Thyroid gland (tissue), 4 donors: ENCODE results near the gene STK10. TPM values are rescaled to one million over a fixed set of nuclear protein-coding genes. Genes with fewer than 3 reads are reported as not detected.

Experiments used
- DNase-seq, 2 donors: peaks; one replicate each; pipeline ENCODE4 v3.0.0-alpha.2; 2019
- H3K27ac ChIP-seq, 3 donors: fragments of 200-600 bp; sonication (generic); 1 replicate in 2 of 3; 2 replicates in 1 of 3; pipeline ENCODE4 v1.5.1; 2016 to 2019; ENCODE audit warnings: mild to moderate bottlenecking in 1 of 3, moderate library complexity in 1 of 3
- H3K27me3 ChIP-seq: fragments of 200-600 bp; sonication (generic); one replicate; pipeline ENCODE4 v1.5.1; 2019
- H3K36me3 ChIP-seq, 2 donors: fragments of 200-600 bp; sonication (generic); one replicate each; pipeline ENCODE4 v1.5.1; 2016 to 2019
- H3K4me1 ChIP-seq, 2 donors: fragments of 200-600 bp; sonication (generic); one replicate each; pipeline ENCODE4 v1.5.1; 2017 to 2019
- H3K4me3 ChIP-seq, 3 donors: fragments of 200-600 bp; sonication (generic); replicated peaks in 1 of 3; 1 replicate in 2 of 3; 2 replicates in 1 of 3; pipeline ENCODE4 v1.5.1; 2016; ENCODE audit warnings: mild to moderate bottlenecking in 1 of 3
- H3K9me3 ChIP-seq: fragments of 200-600 bp; sonication (generic); one replicate; pipeline ENCODE4 v1.5.1; 2017
- CTCF ChIP-seq, 6 experiments: fragments of 200-600 bp in 3 of 6; fragments of 450-650 bp in 3 of 6; sonication (generic) in 3 of 6; IDR thresholded peaks; one replicate each; pipeline ENCODE4 v1.5.1; 2016 to 2019; ENCODE audit warnings: antibody characterized with exemption in 6 of 6, mild to moderate bottlenecking in 2 of 6, inconsistent platforms in 1 of 6, moderate library complexity in 1 of 6
- POLR2A ChIP-seq, 2 donors: fragments of 450-650 bp; IDR thresholded peaks; one replicate each; pipeline ENCODE4 v1.6.1; 2017; ENCODE audit warnings: antibody characterized with exemption in 2 of 2, mild to moderate bottlenecking in 2 of 2, moderate library complexity in 1 of 2
- whole genome bisulfite sequencing, 2 donors: methylation state at CpG; one replicate each; pipeline ENCODE4 v1.1.5; 2017; 5-methylcytosine and 5-hydroxymethylcytosine counted together
- intact Hi-C: fragments of 100-400 bp; cut with DNase I; formaldehyde crosslinking; loops from one replicate; pipeline ENCODE4 v1.15.1; 2023
- total RNA-seq, 4 donors: library from RNA; depleted of rRNA; stranded (reverse); fragments of >200 nt; gene quantifications; one replicate each; pipeline ENCODE4 v1.2.3, GENCODE V29; 2016

Gene STK10
- total RNA-seq, 4 donors from 2014 or later = 5.5 to 11.6 (median 8.6) TPM

- no peak overlapping the region for H3K4me3 ChIP-seq
- H3K9me3 ChIP-seq = no peaks in the 10 kb centered on the region
- no peak overlapping the region for H3K27ac ChIP-seq
- H3K4me1 ChIP-seq = peaks cover 0 to 7% of the 10 kb centered on the region in 2 donors
- no peak for DNase-seq
- no peak for TF ChIP-seq POLR2A (IDR thresholded peaks at IDR 0.05)
- TF ChIP-seq CTCF (IDR thresholded peaks at IDR 0.05) = no peak
- intact Hi-C loops = no loop called here
- no peaks in the 10 kb centered on the region for H3K36me3 ChIP-seq
- 85 to 87% methylated on average over 4 of the region's 4 CpGs for WGBS, 2 donors
- H3K27me3 ChIP-seq = no peaks in the 10 kb centered on the region
Observed at GRCh38 chr5:172183881-172184280, 4.1 kb downstream of the STK10 start.

GRCh38 chr5:172182291-172182690 is 5.7 kb downstream of the STK10 start:
- Histone ChIP-seq H3K27ac (no peak overlapping the region), H3K36me3 (no peaks in the 10 kb centered on the region), H3K9me3 (no peaks in the 10 kb centered on the region), H3K4me1 (peaks cover 0 to 7% of the 10 kb centered on the region in 2 donors), H3K4me3 (no peak overlapping the region), H3K27me3 (no peaks in the 10 kb centered on the region)
- TF ChIP-seq POLR2A (IDR thresholded peaks at IDR 0.05) (no peak), CTCF (IDR thresholded peaks at IDR 0.05) (no peak)
- intact Hi-C loops = no loop called here
- 92 to 98% methylated on average over 6 of the region's 6 CpGs for WGBS, 2 donors
- no peak for DNase-seq

GRCh38 chr5:172180936-172181335 is 7.1 kb downstream of the STK10 start:
- intact Hi-C loops = no loop called here
- Histone ChIP-seq H3K4me3 (no peak overlapping the region), H3K4me1 (no peaks in the 10 kb centered on the region), H3K9me3 (no peaks in the 10 kb centered on the region), H3K36me3 (no peaks in the 10 kb centered on the region), H3K27me3 (no peaks in the 10 kb centered on the region), H3K27ac (no peak overlapping the region)
- TF ChIP-seq POLR2A (IDR thresholded peaks at IDR 0.05) (no peak), CTCF (IDR thresholded peaks at IDR 0.05) (no peak)
- WGBS, 2 donors = 95 to 96% methylated on average over 9 of the region's 9 CpGs
- no peak for DNase-seq

- WGBS, 2 donors = 67 to 68% methylated on average over 12 to 18 of the region's 18 CpGs
- H3K27me3 ChIP-seq = no peaks in the 10 kb centered on the region
- H3K27ac ChIP-seq = peak overlapping the region in 2 of 3 donors; percentile 24 to 50
- H3K9me3 ChIP-seq = no peaks in the 10 kb centered on the region
- no peak overlapping the region for H3K4me3 ChIP-seq
- no peaks in the 10 kb centered on the region for H3K4me1 ChIP-seq
- no peak for DNase-seq
- intact Hi-C loops = no loop called here
- no peak for TF ChIP-seq CTCF (IDR thresholded peaks at IDR 0.05)
- TF ChIP-seq POLR2A (IDR thresholded peaks at IDR 0.05) = no peak
- H3K36me3 ChIP-seq = no peaks in the 10 kb centered on the region
Observed at GRCh38 chr5:172178991-172179989, 8.7 kb downstream of the STK10 start.
